Mesendoderm (in vitro differentiated cells): ENCODE results near the gene KLRC2.
"Not testable (repeated sequence)": the region's sequence is repeated elsewhere in the genome, so short reads cannot be mapped to it uniquely, and the experiment has no call there.

Experiments
- DNase-seq: peaks from one replicate; pipeline ENCODE4 v3.0.0; 2013
- H2AK5ac ChIP-seq: 2 replicates; pipeline ENCODE4 v1.6.1; 2013; ENCODE audit warnings: low read length, inconsistent platforms
- H2BK120ac ChIP-seq: 2 replicates; pipeline ENCODE4 v1.6.1; 2013; ENCODE audit warnings: low read depth, mild to moderate bottlenecking, low read length, moderate library complexity, mixed read lengths
- H2BK15ac ChIP-seq: replicated peaks from 2 replicates; pipeline ENCODE4 v1.6.1; 2013; ENCODE audit warnings: low read depth, mild to moderate bottlenecking, moderate library complexity
- H2BK5ac ChIP-seq: 2 replicates; pipeline ENCODE4 v1.6.1; 2013; ENCODE audit warnings: low read length, inconsistent platforms
- H3K18ac ChIP-seq: 2 replicates; pipeline ENCODE4 v1.6.1; 2013; ENCODE audit warnings: mild to moderate bottlenecking, low read length, mixed read lengths
- H3K23ac ChIP-seq: one replicate; pipeline ENCODE4 v1.6.1; 2013; ENCODE audit warnings: low read length
- H3K27ac ChIP-seq: 2 replicates; pipeline ENCODE4 v1.5.1; 2013; ENCODE audit warnings: low read depth, mild to moderate bottlenecking, inconsistent platforms, low read length, moderate library complexity
- H3K27me3 ChIP-seq: 2 replicates; pipeline ENCODE4 v1.6.1; 2013; ENCODE audit warnings: low read length, control low read depth, mild to moderate bottlenecking, inconsistent platforms; ENCODE audit not compliant: insufficient read depth, poor library complexity
- H3K36me3 ChIP-seq: 2 replicates; pipeline ENCODE4 v1.6.1; 2013; ENCODE audit warnings: low read length, inconsistent platforms; ENCODE audit not compliant: control insufficient read depth, insufficient read depth
- H3K4ac ChIP-seq: one replicate; pipeline ENCODE4 v1.6.1; 2013; ENCODE audit warnings: low read depth, mild to moderate bottlenecking, low read length, moderate library complexity
- H3K4me1 ChIP-seq: 2 replicates; pipeline ENCODE4 v1.6.1; 2013; ENCODE audit warnings: low read depth, low read length, inconsistent platforms; ENCODE audit not compliant: control insufficient read depth
- H3K4me2 ChIP-seq: 2 replicates; pipeline ENCODE4 v1.6.1; 2013; ENCODE audit warnings: low read length
- H3K4me3 ChIP-seq: 2 replicates; pipeline ENCODE4 v1.5.1; 2013; ENCODE audit warnings: mild to moderate bottlenecking, low read length
- H3K56ac ChIP-seq: one replicate; pipeline ENCODE4 v1.6.1; 2013; ENCODE audit warnings: low read length
- H3K79me1 ChIP-seq: 2 replicates; pipeline ENCODE4 v1.6.1; 2013; ENCODE audit warnings: low read length, inconsistent platforms
- H3K79me2 ChIP-seq: 2 replicates; pipeline ENCODE4 v1.6.1; 2013; ENCODE audit warnings: mild to moderate bottlenecking, low read length; ENCODE audit not compliant: control insufficient read depth, insufficient read depth
- H3K9ac ChIP-seq: 2 replicates; pipeline ENCODE4 v1.6.1; 2013; ENCODE audit warnings: low read length, inconsistent platforms
- H4K5ac ChIP-seq: one replicate; pipeline ENCODE4 v1.6.1; 2013; ENCODE audit warnings: low read length
- H4K8ac ChIP-seq: one replicate; pipeline ENCODE4 v1.6.1; 2013; ENCODE audit warnings: low read depth, mild to moderate bottlenecking, control low read depth, low read length, moderate library complexity
- WGBS: extraction: QIAGEN DNeasy Blood & Tissue Kit; methylation state at CpG from one replicate; pipeline ENCODE4 v1.1.7; 2013; ENCODE audit warnings: low lambda C conversion rate, missing lambda C conversion rate; ENCODE audit not compliant: insufficient coverage; ENCODE audit errors: extremely low coverage; 5-methylcytosine and 5-hydroxymethylcytosine counted together

KLRC2 gene

DNA sequence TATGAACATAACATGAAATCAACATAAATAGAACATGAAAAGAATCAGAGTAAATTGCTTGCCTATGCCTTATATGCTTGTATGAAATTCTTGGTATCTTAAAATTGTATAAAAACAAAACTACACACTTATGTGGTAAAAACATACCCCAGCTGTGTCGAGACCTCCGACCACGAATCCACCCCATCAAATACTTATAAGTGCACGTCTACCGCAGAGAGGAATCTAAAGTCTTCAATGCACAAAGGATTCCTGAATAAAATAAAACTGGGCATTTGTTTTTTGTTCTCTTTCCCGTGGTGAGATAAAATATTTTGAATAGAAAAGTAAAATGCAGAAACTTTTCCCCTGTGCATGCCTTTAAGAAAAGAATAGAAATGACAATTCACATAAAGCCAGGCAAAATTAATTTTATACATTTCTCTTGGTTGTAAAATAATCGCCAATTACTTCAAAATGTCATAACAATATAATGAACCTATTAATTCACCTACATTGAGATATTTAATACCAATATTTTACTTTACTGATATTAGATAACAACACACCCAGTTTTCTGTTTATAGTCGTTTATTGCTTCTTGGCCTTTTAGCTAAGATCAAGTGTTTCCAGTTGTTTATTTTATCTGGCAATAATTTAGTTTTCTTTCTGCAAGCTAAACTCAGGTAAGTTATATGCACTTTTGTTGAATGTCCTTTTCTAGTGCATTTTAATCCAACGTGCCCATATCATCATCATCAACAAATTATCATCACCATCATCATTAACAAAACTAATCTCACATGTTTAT is 47.0 kb downstream of the KLRC2 start:
- Histone ChIP-seq H3K18ac (no peak overlapping the region), H3K27me3 (no peaks in the 10 kb centered on the region), H4K5ac (no peak overlapping the region), H2BK5ac (no peak overlapping the region), H3K56ac (no peak overlapping the region), H3K79me1 (no peaks in the 10 kb centered on the region), H4K8ac (no peak overlapping the region), H3K23ac (no peak overlapping the region), H3K27ac (no peak overlapping the region), H3K9ac (no peak overlapping the region), H3K4me3 (no peak overlapping the region), H3K79me2 (no peaks in the 10 kb centered on the region), H2BK15ac (no peak overlapping the region), H3K4ac (no peak overlapping the region), H3K36me3 (no peaks in the 10 kb centered on the region), H2AK5ac (no peak overlapping the region), H2BK120ac (no peak overlapping the region), H3K4me2 (no peak overlapping the region), H3K4me1 (no peaks in the 10 kb centered on the region)
- 100% methylated on average over 2 of the region's 9 CpGs for WGBS
- no peak for DNase-seq

DNA sequence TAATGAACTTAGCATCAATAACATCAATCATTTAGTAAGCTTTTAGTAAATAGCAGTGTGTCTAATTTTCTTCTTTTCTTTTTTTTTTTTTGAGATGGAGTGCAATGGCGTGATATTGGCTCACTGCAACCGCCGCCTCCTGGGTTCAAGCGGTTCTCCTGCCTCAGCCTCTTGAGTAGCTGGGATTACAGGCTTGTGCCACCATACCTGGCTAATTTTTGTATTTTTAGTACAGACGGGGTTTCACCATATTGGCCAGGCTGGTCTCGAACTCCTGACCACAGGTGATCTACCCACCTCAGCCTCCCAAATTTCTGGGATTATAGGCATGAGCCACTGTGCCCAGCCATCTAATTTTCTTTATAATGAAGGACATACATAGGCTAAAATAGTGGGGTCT is 48.3 kb downstream of the KLRC2 start:
- not testable (repeated sequence) for H4K5ac ChIP-seq, H3K79me2 ChIP-seq, H4K8ac ChIP-seq, H3K56ac ChIP-seq, H3K4me3 ChIP-seq, H3K27ac ChIP-seq, H3K18ac ChIP-seq, H3K27me3 ChIP-seq, H3K79me1 ChIP-seq, DNase-seq, H3K4me2 ChIP-seq, H3K9ac ChIP-seq, H3K4ac ChIP-seq, H2BK5ac ChIP-seq, H2AK5ac ChIP-seq, H2BK15ac ChIP-seq, H2BK120ac ChIP-seq, H3K36me3 ChIP-seq, H3K4me1 ChIP-seq, H3K23ac ChIP-seq
- WGBS: no CpG with 5 or more reads among the region's 6 CpGs

DNA sequence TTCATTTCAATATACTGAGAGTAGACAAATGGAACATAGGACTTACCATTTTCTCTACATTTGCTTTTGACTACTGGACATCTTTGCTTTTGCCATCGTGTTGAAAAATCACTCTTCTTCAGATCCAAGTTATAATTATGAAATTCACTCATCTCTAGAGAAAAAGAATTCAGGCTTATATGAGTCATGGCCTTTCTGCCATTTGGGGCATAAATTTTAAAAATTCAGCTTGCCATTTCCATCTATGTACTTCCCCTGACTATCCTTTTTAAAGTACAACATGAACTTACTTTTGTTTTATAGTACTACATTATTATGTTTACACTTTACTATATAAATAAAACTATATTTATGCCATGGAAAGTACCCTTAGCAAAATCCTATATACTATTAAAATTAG is 49.0 kb downstream of the KLRC2 start:
- no peak overlapping the region for H3K56ac ChIP-seq
- no peak overlapping the region for H3K4ac ChIP-seq
- no CpG with 5 or more reads among the region's 1 CpG for WGBS
- H3K18ac ChIP-seq: no peak overlapping the region
- H2BK15ac ChIP-seq: no peak overlapping the region
- H2AK5ac ChIP-seq: no peak overlapping the region
- no peak overlapping the region for H2BK5ac ChIP-seq
- H3K4me1 ChIP-seq: no peaks in the 10 kb centered on the region
- no peaks in the 10 kb centered on the region for H3K79me2 ChIP-seq
- no peak overlapping the region for H3K4me3 ChIP-seq
- H3K79me1 ChIP-seq: no peaks in the 10 kb centered on the region
- H3K27ac ChIP-seq: no peak overlapping the region
- no peaks in the 10 kb centered on the region for H3K27me3 ChIP-seq
- H3K4me2 ChIP-seq: no peak overlapping the region
- no peak overlapping the region for H4K8ac ChIP-seq
- DNase-seq: no peak
- no peak overlapping the region for H2BK120ac ChIP-seq
- H4K5ac ChIP-seq: no peak overlapping the region
- no peak overlapping the region for H3K23ac ChIP-seq
- H3K9ac ChIP-seq: no peak overlapping the region
- H3K36me3 ChIP-seq: no peaks in the 10 kb centered on the region

DNA sequence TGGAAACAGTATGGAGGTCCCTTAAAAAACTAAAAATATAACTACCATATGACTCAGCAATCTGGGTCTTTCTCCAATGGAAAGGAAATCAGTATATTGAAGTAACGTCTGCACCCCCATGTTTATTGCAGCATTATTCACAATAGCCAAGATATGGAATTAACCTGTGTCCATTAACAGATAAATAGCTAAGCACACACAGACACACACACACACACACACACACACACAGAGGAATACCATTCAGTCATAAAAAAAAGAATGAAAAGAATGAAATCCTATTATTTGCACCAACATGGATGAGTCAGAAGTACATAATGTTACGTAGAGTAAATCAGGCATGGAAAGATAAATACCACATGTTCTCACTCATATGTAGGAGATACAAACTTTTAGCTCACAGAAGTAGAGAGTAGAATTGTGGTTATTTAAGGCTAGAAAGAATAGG is 50.6 kb downstream of the KLRC2 start:
- H3K27ac ChIP-seq: no peak overlapping the region
- no peak overlapping the region for H2BK5ac ChIP-seq
- WGBS: no CpG with 5 or more reads among the region's 2 CpGs

DNA sequence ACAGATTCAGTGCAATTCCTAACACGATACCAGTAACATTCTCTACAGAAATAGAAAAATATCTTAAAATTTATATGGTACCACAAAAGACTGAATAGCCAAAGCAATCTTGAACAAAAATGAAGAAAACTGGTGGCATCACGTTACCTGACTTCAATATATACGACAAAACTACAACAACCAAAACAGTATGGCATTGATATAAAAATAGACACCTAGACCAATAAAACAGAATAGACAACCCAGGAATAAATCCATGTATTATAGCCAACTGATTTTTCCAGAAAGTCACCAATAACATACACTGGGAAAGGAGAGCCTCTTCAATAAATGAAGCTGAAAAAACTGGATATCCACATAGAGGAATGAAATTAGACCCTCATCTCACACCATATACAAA is 51.6 kb downstream of the KLRC2 start:
- no peak overlapping the region for H3K4me3 ChIP-seq
- no peak for DNase-seq
- no peak overlapping the region for H3K27ac ChIP-seq
- WGBS: no CpG with 5 or more reads among the region's 3 CpGs
- no peak overlapping the region for H3K18ac ChIP-seq
- no peaks in the 10 kb centered on the region for H3K36me3 ChIP-seq
- no peak overlapping the region for H2BK120ac ChIP-seq
- H3K79me2 ChIP-seq: no peaks in the 10 kb centered on the region
- H3K9ac ChIP-seq: no peak overlapping the region
- H4K8ac ChIP-seq: no peak overlapping the region
- no peak overlapping the region for H2AK5ac ChIP-seq
- H3K4me1 ChIP-seq: no peaks in the 10 kb centered on the region
- no peaks in the 10 kb centered on the region for H3K27me3 ChIP-seq
- no peak overlapping the region for H2BK5ac ChIP-seq
- no peak overlapping the region for H3K56ac ChIP-seq
- no peak overlapping the region for H3K23ac ChIP-seq
- no peak overlapping the region for H4K5ac ChIP-seq
- no peak overlapping the region for H3K4me2 ChIP-seq
- H3K4ac ChIP-seq: no peak overlapping the region
- no peak overlapping the region for H2BK15ac ChIP-seq
- no peaks in the 10 kb centered on the region for H3K79me1 ChIP-seq

More for the DNA sequence above, 50.6 kb downstream of the KLRC2 start:
- H3K4me2 ChIP-seq: no peak overlapping the region
- no peaks in the 10 kb centered on the region for H3K79me1 ChIP-seq
- no peak overlapping the region for H3K56ac ChIP-seq
- no peak overlapping the region for H3K4me3 ChIP-seq
- no peak overlapping the region for H3K23ac ChIP-seq
- no peaks in the 10 kb centered on the region for H3K79me2 ChIP-seq
- H4K5ac ChIP-seq: no peak overlapping the region
- no peak overlapping the region for H2AK5ac ChIP-seq
- H3K9ac ChIP-seq: no peak overlapping the region
- no peaks in the 10 kb centered on the region for H3K27me3 ChIP-seq
- H3K4ac ChIP-seq: no peak overlapping the region
- no peak overlapping the region for H4K8ac ChIP-seq
- H3K18ac ChIP-seq: no peak overlapping the region
- H3K36me3 ChIP-seq: no peaks in the 10 kb centered on the region
- no peak overlapping the region for H2BK120ac ChIP-seq
- no peak for DNase-seq
- no peaks in the 10 kb centered on the region for H3K4me1 ChIP-seq
- H2BK15ac ChIP-seq: no peak overlapping the region
